Liver (tissue), 9 donors: Measurements from ENCODE around the gene DHX35. TPM values are rescaled to one million over a fixed set of nuclear protein-coding genes. Genes with fewer than 3 reads are reported as not detected.

Experiments
- DNase-seq: peaks from one replicate; pipeline ENCODE4 v3.0.0-alpha.2; 2017; ENCODE audit warnings: low spot score
- H3K27ac ChIP-seq, 2 donors: one replicate each; pipeline ENCODE4 v1.7.0; 2013; ENCODE audit warnings: inconsistent platforms in 2 of 2, low read length in 2 of 2, control low read depth in 1 of 2, low read depth in 1 of 2, mild to moderate bottlenecking in 1 of 2
- H3K27me3 ChIP-seq, 4 donors: one replicate each; pipeline versions ENCODE4 v1.6.1 to v1.7.0; 2013; ENCODE audit warnings: low read length in 3 of 4, inconsistent platforms in 1 of 4, mild to moderate bottlenecking in 1 of 4, moderate library complexity in 1 of 4; ENCODE audit not compliant: control insufficient read depth in 4 of 4, insufficient read depth in 4 of 4
- H3K36me3 ChIP-seq, 4 donors: one replicate each; pipeline versions ENCODE4 v1.6.1 to v1.7.0; 2013; ENCODE audit warnings: low read length in 3 of 4, mild to moderate bottlenecking in 3 of 4, low read depth in 1 of 4, moderate library complexity in 1 of 4; ENCODE audit not compliant: control insufficient read depth in 4 of 4, insufficient read depth in 3 of 4
- H3K4me1 ChIP-seq, 4 donors: one replicate each; pipeline versions ENCODE4 v1.6.1 to v1.7.0; 2013; ENCODE audit warnings: low read length in 3 of 4, mild to moderate bottlenecking in 3 of 4, moderate library complexity in 1 of 4; ENCODE audit not compliant: control insufficient read depth in 4 of 4, insufficient read depth in 4 of 4
- H3K4me3 ChIP-seq, 3 donors: one replicate each; pipeline versions ENCODE4 v1.6.1 to v1.7.0; 2013; ENCODE audit warnings: low read length in 3 of 3, control low read depth in 1 of 3, low read depth in 1 of 3, mild to moderate bottlenecking in 1 of 3
- H3K9ac ChIP-seq, 2 donors: one replicate each; pipeline ENCODE4 v1.7.0; 2013; ENCODE audit warnings: low read length in 2 of 2, mild to moderate bottlenecking in 2 of 2, moderate library complexity in 2 of 2, control low read depth in 1 of 2, low read depth in 1 of 2
- H3K9me3 ChIP-seq, 4 donors: one replicate each; pipeline versions ENCODE4 v1.6.1 to v1.7.0; 2013; ENCODE audit warnings: low read length in 3 of 4; ENCODE audit not compliant: control insufficient read depth in 4 of 4
- ATF3 ChIP-seq: IDR thresholded peaks from 2 replicates; pipeline ENCODE4 v1.6.1; 2016; ENCODE audit warnings: antibody characterized with exemption
- CTCF ChIP-seq: fragments of 150-350 bp; IDR thresholded peaks from 2 replicates; pipeline ENCODE4 v1.5.1; 2017; ENCODE audit warnings: improper control_type of control experiment, low read depth, low read length; ENCODE audit not compliant: missing input control
- FOXA2 ChIP-seq: IDR thresholded peaks from 2 replicates; pipeline ENCODE4 v1.6.1; 2016; ENCODE audit warnings: antibody characterized with exemption
- GABPA ChIP-seq, 2 donors: IDR thresholded peaks in 1 of 2; conservative IDR thresholded peaks in 1 of 2; 2 replicates each; pipeline ENCODE4 v1.6.1; 2016; ENCODE audit warnings: antibody characterized with exemption in 2 of 2, mild to moderate bottlenecking in 1 of 2, moderate library complexity in 1 of 2
- NR2F2 ChIP-seq: IDR thresholded peaks from 2 replicates; pipeline ENCODE4 v1.6.1; 2016; ENCODE audit warnings: antibody characterized with exemption
- RAD21 ChIP-seq, 2 donors: IDR thresholded peaks; 2 replicates each; pipeline ENCODE4 v1.6.1; 2016; ENCODE audit warnings: antibody characterized with exemption in 2 of 2, mild to moderate bottlenecking in 2 of 2
- SP1 ChIP-seq: IDR thresholded peaks from 2 replicates; pipeline ENCODE4 v1.6.1; 2018; ENCODE audit warnings: antibody characterized with exemption, mild to moderate bottlenecking
- YY1 ChIP-seq: IDR thresholded peaks from 2 replicates; pipeline ENCODE4 v1.6.1; 2016; ENCODE audit warnings: antibody characterized with exemption, mild to moderate bottlenecking
- ZBTB33 ChIP-seq: IDR thresholded peaks from 2 replicates; pipeline ENCODE4 v1.6.1; 2016; ENCODE audit warnings: antibody characterized with exemption
- whole genome bisulfite sequencing: extraction: QIAGEN DNeasy Blood & Tissue Kit; methylation state at CpG from one replicate; pipeline ENCODE4 v1.1.7; 2013; 5-methylcytosine and 5-hydroxymethylcytosine counted together
- polyA plus RNA-seq, 2 donors: library from polyadenylated mRNA; stranded (reverse) in 1 of 2; unstranded in 1 of 2; fragments of 200-250 nt in 1 of 2; fragments of >200 nt in 1 of 2; fragmentation: Nextera tagmentation in 1 of 2; extraction: Ambion mirVana in 1 of 2; gene quantifications; one replicate each; pipeline versions ENCODE4 v1.2.1 to v1.2.3, GENCODE V29; 2013 to 2015
- total RNA-seq, 2 donors: library from RNA; depleted of rRNA; stranded (reverse); fragments of >200 nt; gene quantifications; one replicate each; pipeline ENCODE4 v1.2.3, GENCODE V29; 2014
- donor health status: healthy.
- donor health status: healthy.
- donor health status: healthy.
- donor health status: healthy.
- donor health status: healthy.

Gene DHX35
- total and polyA plus RNA-seq, 4 donors, result 2.7 to 10.6 (median 4.8) TPM

- no peak for TF ChIP-seq CTCF
- no peak for TF ChIP-seq RAD21 (IDR thresholded peaks at IDR 0.05)
- TF ChIP-seq NR2F2, result no peak
- TF ChIP-seq SP1, result no peak
- no peak for TF ChIP-seq ATF3
- no peak for TF ChIP-seq FOXA2
- no peak for TF ChIP-seq ZBTB33
- TF ChIP-seq YY1, result no peak
Observed at GRCh38 chr20:39049148-39049547, 87.0 kb downstream of the DHX35 start.

GRCh38 chr20:39049684-39050554 is 87.8 kb downstream of the DHX35 start:
- WGBS, result under 1% methylated on average over 69 of the region's 69 CpGs
- H3K27ac ChIP-seq, result peak overlapping the region in 1 of 2 donors; percentile 6
- TF ChIP-seq GABPA (IDR thresholded peaks at IDR 0.05 in 1 of 2, conservative IDR thresholded peaks at IDR 0.05 in 1 of 2) (peak in 1 of 2 donors; percentile 62), CTCF (peak; percentile 86), RAD21 (IDR thresholded peaks at IDR 0.05) (peak; percentile 84 to 90), ZBTB33 (no peak), YY1 (peak; percentile 51)

More at GRCh38 chr20:39049148-39049547, 87.0 kb downstream of the DHX35 start:
- H3K9ac ChIP-seq, result peak overlapping the region in 1 of 2 donors; percentile 60
- no peaks in the 10 kb centered on the region for H3K27me3 ChIP-seq
- 86% methylated on average over 2 of the region's 2 CpGs for WGBS
- no peaks in the 10 kb centered on the region for H3K36me3 ChIP-seq
- H3K9me3 ChIP-seq, result no peaks in the 10 kb centered on the region
- DNase-seq, result no peak
- H3K27ac ChIP-seq, result no peak overlapping the region
- no peak overlapping the region for H3K4me3 ChIP-seq
- peaks cover 0 to 12% (median 5%) of the 10 kb centered on the region in 4 donors for H3K4me1 ChIP-seq

More at GRCh38 chr20:39049684-39050554, 87.8 kb downstream of the DHX35 start:
- Histone ChIP-seq H3K4me1 (peaks cover 0 to 12% (median 5%) of the 10 kb centered on the region in 4 donors), H3K36me3 (no peaks in the 10 kb centered on the region), H3K9me3 (no peaks in the 10 kb centered on the region), H3K27me3 (no peaks in the 10 kb centered on the region), H3K9ac (peak overlapping the region; percentile 55 to 60), H3K4me3 (peak overlapping the region; percentile 63 to 86 (median 67))
- DNase-seq, result peak; percentile 86
